HepG2 (cell line): ENCODE measurements around the gene SNURF.

Source experiments
- NFRKB ChIP-seq: fragments of 450-650 bp; IDR thresholded peaks from 2 replicates; pipeline ENCODE4 v1.6.1; 2017
- NR2F1 ChIP-seq, 2 experiments: fragments of 450-650 bp in 1 of 2; formaldehyde crosslinking in 1 of 2; IDR thresholded peaks; 2 replicates each; pipeline versions ENCODE4 v1.5.0 to v1.6.1; 2016 to 2020; ENCODE audit warnings: mild to moderate bottlenecking in 1 of 2, missing compliant biosample characterization in 1 of 2, missing genetic modification reagents in 1 of 2, moderate library complexity in 1 of 2

- no peak for TF ChIP-seq NR2F1 (CRISPR knock-in tag; IDR thresholded peaks at IDR 0.05)
- TF ChIP-seq NFRKB: no peak
Measured at GRCh38 chr15:24924621-24925020, 30.2 kb upstream of the SNURF start.
